HCT116 (cell line): ENCODE measurements around the gene GABRG2. TPM values are rescaled to one million over a fixed set of nuclear protein-coding genes. Genes with fewer than 3 reads are reported as not detected.

Experiments
- ATAC-seq: fragments of 200-7000 bp; cut with Tn5 transposase; 2 replicates; pipeline ENCODE4 v1.9.1; 2020; ENCODE audit warnings: mild to moderate bottlenecking, moderate library complexity
- BruUV-seq: library from RNA; stranded (reverse); fragments of 400-500 nt; replicated peaks from 2 replicates; lab custom pipeline; 2021; lab: Mats Ljungman, UMichigan
- CTCF ChIA-PET: fragments of 300-600 bp; sonication (Branson Sonifier 250); formaldehyde crosslinking; loops from one replicate; lab custom pipeline; 2021; ENCODE audit warnings: antibody characterized with exemption; lab: Charles Lee
- POLR2A ChIA-PET: fragments of 300-600, 350-600 bp; sonication (Branson Sonifier 250); formaldehyde crosslinking; loops from one replicate; lab custom pipeline; 2021; ENCODE audit warnings: antibody characterized with exemption; lab: Charles Lee
- RAD21 ChIA-PET, 2 experiments: fragments of 300-600 bp; sonication (Branson Sonifier 250); formaldehyde crosslinking; loops; one replicate each; lab custom pipeline; 2023; ENCODE audit warnings: low total read pairs in 2 of 2; ENCODE audit not compliant: uncharacterized antibody in 2 of 2, unreplicated experiment in 2 of 2, low non-redundant PET in 1 of 2; lab: Charles Lee
- DNase-seq: peaks from one replicate; pipeline ENCODE4 v3.0.0-alpha.2; 2010; ENCODE audit warnings: low read depth, low spot score
- H2AFZ ChIP-seq: fragments of 200-600 bp; shearing (Covaris generic), sonication (generic); 2 replicates; pipeline ENCODE4 v1.6.1; 2017; ENCODE audit warnings: low read depth, mixed run types, mixed read lengths, antibody characterized with exemption, low read length; ENCODE audit not compliant: poor library complexity, severe bottlenecking
- H3K27ac ChIP-seq: 2 replicates; pipeline ENCODE4 v1.5.1; 2012; ENCODE audit warnings: low read depth, low read length
- H3K27me3 ChIP-seq: fragments of 200-600 bp; sonication (generic); 2 replicates; pipeline ENCODE4 v1.6.1; 2016; ENCODE audit warnings: mixed run types, low read length, mixed read lengths; ENCODE audit not compliant: insufficient read depth
- H3K36me3 ChIP-seq, 2 experiments: fragments of 200-500 bp in 1 of 2; fragments of 200-600 bp in 1 of 2; sonication (Bioruptor generic) in 1 of 2; sonication (generic) in 1 of 2; 2 replicates each; pipeline versions ENCODE4 v1.5.1 to v1.6.1; 2014 to 2016; ENCODE audit warnings: low read length in 2 of 2, inconsistent platforms in 1 of 2, mixed read lengths in 1 of 2, mixed run types in 1 of 2; ENCODE audit not compliant: insufficient read depth in 2 of 2, control insufficient read depth in 1 of 2
- H3K4me1 ChIP-seq, 2 experiments: fragments of 200-600 bp in 1 of 2; sonication (generic) in 1 of 2; 2 replicates each; pipeline versions ENCODE4 v1.5.1 to v1.6.1; 2012 to 2017; ENCODE audit warnings: low read length in 2 of 2, inconsistent platforms in 1 of 2, mild to moderate bottlenecking in 1 of 2, mixed read lengths in 1 of 2, mixed run types in 1 of 2, moderate library complexity in 1 of 2; ENCODE audit not compliant: insufficient read depth in 2 of 2, control insufficient read depth in 1 of 2
- H3K4me2 ChIP-seq: fragments of 200-600 bp; sonication (generic); 2 replicates; pipeline ENCODE4 v1.6.1; 2017; ENCODE audit warnings: mixed run types, low read length, mixed read lengths
- H3K4me3 ChIP-seq, 2 experiments: fragments of 200-600 bp in 1 of 2; sonication (generic) in 1 of 2; replicated peaks in 1 of 2; 2 replicates each; pipeline ENCODE4 v1.5.1; 2011 to 2016; ENCODE audit warnings: low read length in 2 of 2, control low read depth in 1 of 2, low read depth in 1 of 2, mild to moderate bottlenecking in 1 of 2, mixed read lengths in 1 of 2, mixed run types in 1 of 2
- H3K79me2 ChIP-seq: fragments of 200-600 bp; sonication (generic); 2 replicates; pipeline ENCODE4 v1.6.1; 2017; ENCODE audit warnings: mild to moderate bottlenecking, mixed run types, low read length, moderate library complexity, mixed read lengths; ENCODE audit not compliant: insufficient read depth
- H3K9ac ChIP-seq: fragments of 200-600 bp; sonication (generic); 2 replicates; pipeline ENCODE4 v1.6.1; 2016; ENCODE audit warnings: low read length, mixed read lengths
- H3K9me2 ChIP-seq: fragments of 200-600 bp; sonication (generic), shearing (Covaris generic); 2 replicates; pipeline ENCODE4 v1.6.1; 2017; ENCODE audit warnings: mixed run types, mild to moderate bottlenecking, moderate library complexity; ENCODE audit not compliant: insufficient read depth
- H3K9me3 ChIP-seq, 2 experiments: fragments of 200-500 bp in 1 of 2; fragments of 200-600 bp in 1 of 2; sonication (Bioruptor generic) in 1 of 2; sonication (generic) in 1 of 2; 2 replicates each; pipeline ENCODE4 v1.6.1; 2014 to 2017; ENCODE audit warnings: low read length in 2 of 2, mixed read lengths in 2 of 2, inconsistent platforms in 1 of 2, low read depth in 1 of 2, mild to moderate bottlenecking in 1 of 2, mixed run types in 1 of 2, moderate library complexity in 1 of 2; ENCODE audit not compliant: control insufficient read depth in 1 of 2, insufficient read depth in 1 of 2
- H4K20me1 ChIP-seq: fragments of 200-600 bp; sonication (generic), shearing (Covaris generic); 2 replicates; pipeline ENCODE4 v1.6.1; 2017; ENCODE audit warnings: mixed run types, mild to moderate bottlenecking, moderate library complexity; ENCODE audit not compliant: insufficient read depth
- CEBPB ChIP-seq: IDR thresholded peaks from 2 replicates; pipeline ENCODE4 v1.6.1; 2012; ENCODE audit warnings: low read depth
- EGR1 ChIP-seq: IDR thresholded peaks from 2 replicates; pipeline ENCODE4 v1.6.1; 2012; ENCODE audit warnings: low read depth
- EZH2 ChIP-seq: fragments of 200-600 bp; sonication (generic); IDR thresholded peaks from 2 replicates; pipeline ENCODE4 v1.6.1; 2017; ENCODE audit warnings: antibody characterized with exemption, mixed run types
- EZH2phosphoT487 ChIP-seq: fragments of 200-600 bp; IDR thresholded peaks from 2 replicates; pipeline ENCODE4 v1.6.1; 2018; ENCODE audit warnings: antibody characterized with exemption, borderline replicate concordance
- FOSL1 ChIP-seq: IDR thresholded peaks from 2 replicates; pipeline ENCODE4 v1.6.1; 2012; ENCODE audit warnings: low read depth
- SIN3A ChIP-seq: IDR thresholded peaks from 2 replicates; pipeline ENCODE4 v1.6.1; 2012; ENCODE audit warnings: low read depth
- YY1 ChIP-seq: IDR thresholded peaks from 2 replicates; pipeline ENCODE4 v1.6.1; 2011; ENCODE audit warnings: low read length, low read depth, moderate library complexity, mild to moderate bottlenecking; ENCODE audit not compliant: insufficient replicate concordance; ENCODE audit errors: extremely low read depth
- ZBTB33 ChIP-seq: IDR thresholded peaks from 2 replicates; pipeline ENCODE4 v1.6.1; 2011; ENCODE audit warnings: mild to moderate bottlenecking, low read length, moderate library complexity; ENCODE audit not compliant: insufficient replicate concordance; ENCODE audit errors: extremely low read depth
- ZFX ChIP-seq: fragments of 450-650 bp; IDR thresholded peaks from 2 replicates; pipeline ENCODE4 v1.6.1; 2017
- intact Hi-C: fragments of 100-400 bp; cut with micrococcal nuclease; formaldehyde crosslinking; loops from 2 replicates; pipeline ENCODE4 v1.10.0; 2022
- total RNA-seq: library from RNA; stranded (reverse); gene quantifications from one replicate; pipeline ENCODE4 v1.2.1, GENCODE V29; 2021; ENCODE audit not compliant: unreplicated experiment

GABRG2 gene
- total RNA-seq, 1 experiment from 2014 or later, result 5.8 TPM

GRCh38 chr5:162107591-162107990 is 40.0 kb downstream of the GABRG2 start:
- POLR2A ChIA-PET, result no interaction called here
- no TSS peak for BruUV-seq
- RAD21 ChIA-PET, result no interaction called here
- H3K4me1 ChIP-seq, result no peaks in the 10 kb centered on the region
- no peak overlapping the region for H3K4me3 ChIP-seq
- ATAC-seq, result no peak
- H3K27ac ChIP-seq, result no peak overlapping the region
- no peaks in the 10 kb centered on the region for H3K27me3 ChIP-seq
- H3K9me3 ChIP-seq, result no peaks in the 10 kb centered on the region; a peak in 1 of 4 replicates
- no peaks in the 10 kb centered on the region for H3K9me2 ChIP-seq
- H3K9ac ChIP-seq, result no peak overlapping the region
- intact Hi-C loops, result no loop called here
- CTCF ChIA-PET, result no interaction called here
- no peak overlapping the region for H2AFZ ChIP-seq
- no peaks in the 10 kb centered on the region for H3K36me3 ChIP-seq
- H4K20me1 ChIP-seq, result no peaks in the 10 kb centered on the region
- no peak for DNase-seq
- TF ChIP-seq CEBPB (no peak), FOSL1 (no peak), YY1 (no peak), EZH2phosphoT487 (no peak), SIN3A (no peak), ZBTB33 (no peak), EGR1 (no peak), ZFX (no peak), EZH2 (no peak)
- TF ChIP-seq, all 23 proteins: peak for 0
- H3K4me2 ChIP-seq, result no peak overlapping the region
- no peaks in the 10 kb centered on the region for H3K79me2 ChIP-seq

GRCh38 chr5:162119801-162120200 is 52.2 kb downstream of the GABRG2 start:
- no peaks in the 10 kb centered on the region for H3K79me2 ChIP-seq
- no peaks in the 10 kb centered on the region for H3K9me2 ChIP-seq
- H3K27ac ChIP-seq, result no peak overlapping the region
- TF ChIP-seq ZBTB33, result no peak
- ATAC-seq (no peak), DNase-seq (no peak)
- no TSS peak for BruUV-seq
- intact Hi-C loops, result no loop called here
- ChIA-PET RAD21 (no interaction called here), POLR2A (no interaction called here), CTCF (no interaction called here)
- no peaks in the 10 kb centered on the region for H3K27me3 ChIP-seq
- no peaks in the 10 kb centered on the region; a peak in 1 of 4 replicates for H3K9me3 ChIP-seq
- no peak overlapping the region for H2AFZ ChIP-seq
- no peaks in the 10 kb centered on the region for H4K20me1 ChIP-seq
- no peak overlapping the region for H3K4me2 ChIP-seq
- no peak overlapping the region for H3K9ac ChIP-seq
- no peaks in the 10 kb centered on the region for H3K36me3 ChIP-seq
- no peak overlapping the region for H3K4me3 ChIP-seq
- H3K4me1 ChIP-seq, result no peaks in the 10 kb centered on the region
